H1 (cell line): ENCODE data around the gene HIP1. TPM values are rescaled to one million over a fixed set of nuclear protein-coding genes. Genes with fewer than 3 reads are reported as not detected.

ENCODE experiments used
- CTCF ChIA-PET: fragments of 300-600 bp; sonication (Branson Sonifier 250); formaldehyde crosslinking; loops from one replicate; lab custom pipeline; 2021; ENCODE audit not compliant: partially characterized antibody; lab: Charles Lee
- POLR2A ChIA-PET: fragments of 300-600 bp; sonication (Branson Sonifier 250); formaldehyde crosslinking; loops from one replicate; lab custom pipeline; 2021; ENCODE audit warnings: inconsistent platforms; ENCODE audit not compliant: partially characterized antibody; lab: Charles Lee
- DNase-seq, 2 experiments: peaks; one replicate each; pipeline versions ENCODE4 v3.0.0 to v3.0.0-alpha.2; 2010 to 2022; ENCODE audit warnings: low spot score in 2 of 2, low read depth in 1 of 2, mixed read lengths in 1 of 2
- FAIRE-seq: peaks from 2 replicates; lab custom pipeline; 2011; peaks lifted over from hg19 to GRCh38; lab: Jason Lieb, UNC
- H2AFZ ChIP-seq: 2 replicates; pipeline ENCODE4 v1.8.1; 2012; ENCODE audit warnings: low read length, inconsistent platforms
- H2AK5ac ChIP-seq: 2 replicates; pipeline ENCODE4 v1.6.1; 2013; ENCODE audit warnings: low read depth, low read length
- H2BK120ac ChIP-seq: replicated peaks from 2 replicates; pipeline ENCODE3; 2013; ENCODE audit warnings: low read depth, low read length, inconsistent platforms
- H2BK12ac ChIP-seq: 2 replicates; pipeline ENCODE4 v1.6.1; 2013; ENCODE audit warnings: low read depth, low read length
- H2BK15ac ChIP-seq: 2 replicates; pipeline ENCODE4 v1.6.1; 2013; ENCODE audit warnings: low read length
- H2BK20ac ChIP-seq: 2 replicates; pipeline ENCODE4 v1.6.1; 2013; ENCODE audit warnings: low read length
- H2BK5ac ChIP-seq: 2 replicates; pipeline ENCODE4 v1.6.1; 2013; ENCODE audit warnings: low read depth, low read length
- H3K14ac ChIP-seq: 2 replicates; pipeline ENCODE4 v1.6.1; 2013; ENCODE audit warnings: inconsistent platforms; ENCODE audit not compliant: insufficient read length
- H3K18ac ChIP-seq: 2 replicates; pipeline ENCODE4 v1.6.1; 2013; ENCODE audit warnings: low read length; ENCODE audit errors: extremely low read depth
- H3K23ac ChIP-seq: 2 replicates; pipeline ENCODE4 v1.6.1; 2013; ENCODE audit warnings: inconsistent platforms; ENCODE audit not compliant: insufficient read length
- H3K23me2 ChIP-seq: 2 replicates; pipeline ENCODE4 v1.6.1; 2013; ENCODE audit warnings: low read depth, low read length
- H3K27ac ChIP-seq: 2 replicates; pipeline ENCODE4 v1.6.1; 2011; ENCODE audit warnings: low read depth, low read length, inconsistent platforms
- H3K27me3 ChIP-seq, 4 experiments: replicated peaks in 1 of 4; 1 replicate in 1 of 4; 2 replicates in 3 of 4; pipeline versions ENCODE4 v1.6.1 to v1.8.1; 2011 to 2013; ENCODE audit warnings: low read length in 3 of 4, mild to moderate bottlenecking in 3 of 4, inconsistent platforms in 2 of 4, mixed read lengths in 2 of 4, moderate library complexity in 1 of 4; ENCODE audit not compliant: control insufficient read depth in 3 of 4, insufficient read depth in 3 of 4; ENCODE audit errors: extremely low read depth in 1 of 4
- H3K36me3 ChIP-seq, 4 experiments: 2 replicates each; pipeline versions ENCODE4 v1.6.1 to v1.8.1; 2011 to 2013; ENCODE audit warnings: mild to moderate bottlenecking in 4 of 4, low read length in 3 of 4, moderate library complexity in 2 of 4, control low read depth in 1 of 4, inconsistent platforms in 1 of 4; ENCODE audit not compliant: insufficient read depth in 4 of 4, control insufficient read depth in 2 of 4
- H3K4ac ChIP-seq: replicated peaks from 2 replicates; pipeline ENCODE3; 2013; ENCODE audit warnings: low read length, low read depth, mixed read lengths, inconsistent platforms; ENCODE audit not compliant: insufficient read length
- H3K4me1 ChIP-seq, 4 experiments: replicated peaks in 1 of 4; 1 replicate in 1 of 4; 2 replicates in 3 of 4; pipeline versions ENCODE4 v1.6.1 to v1.8.1; 2011 to 2013; ENCODE audit warnings: low read length in 3 of 4, inconsistent platforms in 2 of 4, mixed read lengths in 1 of 4; ENCODE audit not compliant: insufficient read depth in 4 of 4, control insufficient read depth in 3 of 4
- H3K4me2 ChIP-seq, 2 experiments: 2 replicates each; pipeline versions ENCODE4 v1.6.1 to v1.8.1; 2011 to 2013; ENCODE audit warnings: low read depth in 2 of 2, low read length in 2 of 2, control low read depth in 1 of 2, inconsistent platforms in 1 of 2, mild to moderate bottlenecking in 1 of 2; ENCODE audit not compliant: insufficient read depth in 1 of 2
- H3K4me3 ChIP-seq, 4 experiments: fragments of 200-600, 300-600 bp in 1 of 4; sonication (generic), shearing (Covaris generic), sonication (Bioruptor Twin) in 1 of 4; 2 replicates each; pipeline versions ENCODE4 v1.5.1 to v1.8.1; 2011 to 2016; ENCODE audit warnings: low read length in 4 of 4, low read depth in 3 of 4, control low read depth in 2 of 4, inconsistent platforms in 2 of 4, mild to moderate bottlenecking in 2 of 4, mixed read lengths in 1 of 4, moderate library complexity in 1 of 4; ENCODE audit not compliant: insufficient read depth in 2 of 4; ENCODE audit errors: extremely low read depth in 1 of 4
- H3K56ac ChIP-seq: replicated peaks from 2 replicates; pipeline ENCODE3; 2013; ENCODE audit warnings: low read depth, mild to moderate bottlenecking, mixed read lengths, low read length, inconsistent platforms; ENCODE audit not compliant: insufficient read length
- H3K79me1 ChIP-seq: 2 replicates; pipeline ENCODE4 v1.6.1; 2013; ENCODE audit warnings: low read depth, low read length, control low read depth
- H3K79me2 ChIP-seq, 2 experiments: 2 replicates each; pipeline versions ENCODE4 v1.6.1 to v1.8.1; 2012 to 2013; ENCODE audit warnings: low read length in 2 of 2, mild to moderate bottlenecking in 2 of 2, inconsistent platforms in 1 of 2; ENCODE audit not compliant: insufficient read depth in 2 of 2, control insufficient read depth in 1 of 2
- H3K9ac ChIP-seq, 4 experiments: replicated peaks in 1 of 4; 1 replicate in 1 of 4; 2 replicates in 3 of 4; pipeline versions ENCODE4 v1.6.1 to v1.8.1; 2011 to 2013; ENCODE audit warnings: low read depth in 3 of 4, low read length in 3 of 4, control low read depth in 2 of 4, mild to moderate bottlenecking in 2 of 4, moderate library complexity in 2 of 4, inconsistent platforms in 1 of 4; ENCODE audit errors: extremely low read depth in 1 of 4
- H3K9me3 ChIP-seq, 2 experiments: 2 replicates each; pipeline versions ENCODE4 v1.6.1 to v1.8.1; 2012 to 2013; ENCODE audit warnings: mild to moderate bottlenecking in 2 of 2, moderate library complexity in 2 of 2, control low read depth in 1 of 2, inconsistent platforms in 1 of 2, low read depth in 1 of 2, low read length in 1 of 2, mixed read lengths in 1 of 2; ENCODE audit not compliant: insufficient read depth in 2 of 2
- H4K20me1 ChIP-seq, 2 experiments: replicated peaks in 1 of 2; 2 replicates each; pipeline versions ENCODE3 to v1.8.1; 2011 to 2013; ENCODE audit warnings: inconsistent platforms in 2 of 2, low read length in 2 of 2, mild to moderate bottlenecking in 1 of 2; ENCODE audit not compliant: insufficient read depth in 2 of 2, control insufficient read depth in 1 of 2
- H4K5ac ChIP-seq: 2 replicates; pipeline ENCODE4 v1.6.1; 2013; ENCODE audit warnings: low read length, low read depth, mixed read lengths, inconsistent platforms; ENCODE audit not compliant: insufficient read length
- H4K8ac ChIP-seq: 2 replicates; pipeline ENCODE4 v1.8.0; 2013; ENCODE audit warnings: mild to moderate bottlenecking, moderate library complexity, low read length, inconsistent platforms; ENCODE audit not compliant: insufficient read depth; ENCODE audit errors: extremely low read depth
- H4K91ac ChIP-seq: replicated peaks from 2 replicates; pipeline ENCODE3; 2013; ENCODE audit warnings: low read length, mixed read lengths, inconsistent platforms; ENCODE audit not compliant: insufficient read length
- ATF3 ChIP-seq: IDR thresholded peaks from 2 replicates; pipeline ENCODE4 v1.6.1; 2011; ENCODE audit warnings: low read depth, mild to moderate bottlenecking, low read length; ENCODE audit not compliant: insufficient read depth
- BACH1 ChIP-seq: IDR thresholded peaks from 2 replicates; pipeline ENCODE4 v1.6.1; 2012; ENCODE audit warnings: low read length, improper control_type of control experiment
- BCL11A ChIP-seq, 2 experiments: IDR thresholded peaks; one replicate each; pipeline ENCODE4 v1.6.1; 2011; ENCODE audit warnings: low read depth in 2 of 2, low read length in 2 of 2, mild to moderate bottlenecking in 2 of 2
- CREB1 ChIP-seq: IDR thresholded peaks from 2 replicates; pipeline ENCODE4 v1.6.1; 2012; ENCODE audit warnings: inconsistent platforms
- GABPA ChIP-seq: IDR thresholded peaks from 2 replicates; pipeline ENCODE4 v1.6.1; 2011; ENCODE audit warnings: mild to moderate bottlenecking, low read length, moderate library complexity, borderline replicate concordance; ENCODE audit not compliant: insufficient read depth
- SIRT6 ChIP-seq: IDR thresholded peaks from one replicate; pipeline ENCODE4 v1.7.1; 2012; ENCODE audit warnings: low read length, inconsistent platforms
- SP2 ChIP-seq: IDR thresholded peaks from 2 replicates; pipeline ENCODE4 v1.6.1; 2012; ENCODE audit warnings: mild to moderate bottlenecking, low read length, inconsistent platforms
- TCF12 ChIP-seq: IDR thresholded peaks from 2 replicates; pipeline ENCODE4 v1.6.1; 2011; ENCODE audit warnings: low read depth, mild to moderate bottlenecking, low read length
- WGBS, 2 experiments: shearing (Covaris generic) in 1 of 2; methylation state at CpG; one replicate each; pipeline versions ENCODE4 v1.1.6 to v1.1.7; 2013 to 2015; ENCODE audit warnings: low lambda C conversion rate in 2 of 2, mixed read lengths in 2 of 2, inconsistent platforms in 1 of 2, low coverage in 1 of 2, missing lambda C conversion rate in 1 of 2; ENCODE audit not compliant: insufficient replicate concordance in 2 of 2, insufficient coverage in 1 of 2, insufficient read length in 1 of 2; ENCODE audit errors: extremely low coverage in 1 of 2, missing lambda C conversion rate in 1 of 2; 5-methylcytosine and 5-hydroxymethylcytosine counted together
- polyA plus RNA-seq, 7 experiments: library from polyadenylated mRNA; depleted of rRNA in 3 of 7; stranded (reverse) in 5 of 7; unstranded in 2 of 7; fragments of >200 nt in 5 of 7; fragments of 200-250 nt in 2 of 7; gene quantifications; 1 replicate in 5 of 7; 2 replicates in 1 of 7; 4 replicates in 1 of 7; pipeline versions ENCODE4 v1.2.1 to v1.2.3, GENCODE V29; 2011 to 2013; ENCODE audit warnings: missing spikeins in 2 of 7, mixed read lengths in 2 of 7
- total RNA-seq: library from RNA; stranded (reverse); fragmentation: NEBNext Ultra II Directional; extraction: Animal tissue kit (Norgen Biotek cat#: 25700); gene quantifications from 2 replicates; pipeline ENCODE4 v1.2.1, GENCODE V29; 2021

Gene HIP1
- total and polyA plus RNA-seq, 2 of the 8 experiments (the other 6 are each of a cell fraction or from before 2014, with no cell fraction given) = 51.8 to 108 TPM

DNA sequence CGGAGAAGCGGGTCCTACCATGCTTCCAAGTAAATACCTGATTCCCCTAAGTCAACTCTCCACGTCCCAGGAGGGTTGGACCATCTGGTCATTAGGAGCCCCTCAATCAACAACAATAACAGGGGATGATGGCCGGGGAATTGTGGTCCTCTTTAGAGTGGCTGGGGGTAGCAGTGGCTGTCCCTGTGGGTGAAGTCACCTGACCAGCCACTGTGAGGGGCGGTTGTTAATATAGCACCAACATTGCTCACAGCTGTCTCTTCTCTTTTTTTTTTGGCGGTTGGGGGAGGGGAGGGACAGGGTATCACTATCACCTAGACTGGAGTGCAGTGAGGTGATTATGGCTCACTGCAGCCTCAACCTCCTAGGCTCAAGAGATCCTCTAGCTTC lies 178.8 kb downstream of the HIP1 start:
- H4K8ac ChIP-seq = no peak overlapping the region
- H3K4ac ChIP-seq = no peak overlapping the region
- H3K79me2 ChIP-seq = no peaks in the 10 kb centered on the region
- no peak overlapping the region for H3K18ac ChIP-seq
- H3K4me1 ChIP-seq = no peaks in the 10 kb centered on the region
- TF ChIP-seq TCF12 = no peak
- no peak for TF ChIP-seq BACH1
- TF ChIP-seq SIRT6 = no peak
- no peak for TF ChIP-seq ATF3
- no peak for TF ChIP-seq CREB1
- no peak for TF ChIP-seq GABPA
- TF ChIP-seq BCL11A (IDR thresholded peaks at IDR 0.05; ENCODE audit: low read depth in 2 of 2, low read length in 2 of 2) = no peak
- TF ChIP-seq SP2 = no peak
- no peak overlapping the region for H4K91ac ChIP-seq
- H3K36me3 ChIP-seq = peaks cover 43 to 89% (median 73%) of the 10 kb centered on the region in 4 experiments
- no peak overlapping the region for H4K5ac ChIP-seq
- H3K23ac ChIP-seq = no peak overlapping the region
- H3K4me3 ChIP-seq = no peak overlapping the region
- no peak overlapping the region for H2BK20ac ChIP-seq
- no peak for DNase-seq
- WGBS, 2 experiments = 85% methylated on average over 6 of the region's 6 CpGs; no CpG with 5 or more reads in 1 of the 2 experiments
- H3K4me2 ChIP-seq = no peak overlapping the region
- no peak overlapping the region for H2AK5ac ChIP-seq
- no peak overlapping the region for H2BK120ac ChIP-seq
- H3K23me2 ChIP-seq = no peaks in the 10 kb centered on the region
- H2BK5ac ChIP-seq = no peak overlapping the region
- POLR2A ChIA-PET = interaction anchor here (0.8 kb wide), 1 partner anchor 58 kb away, joined by 3 read pairs; no protein-coding TSS in a partner anchor
- no peak overlapping the region for H3K9ac ChIP-seq
- no peaks in the 10 kb centered on the region for H3K27me3 ChIP-seq
- H3K14ac ChIP-seq = no peak overlapping the region
- H2BK15ac ChIP-seq = no peak overlapping the region
- CTCF ChIA-PET = interaction anchor here (1.1 to 1.2 kb wide), 2 partner anchors 41 to 53 kb away, joined by 3 to 4 read pairs; no protein-coding TSS in a partner anchor
- no peak for FAIRE-seq
- H3K9me3 ChIP-seq = no peaks in the 10 kb centered on the region
- H3K27ac ChIP-seq = no peak overlapping the region
- peaks cover 1 to 3% of the 10 kb centered on the region in 2 experiments for H4K20me1 ChIP-seq
- no peak overlapping the region for H3K56ac ChIP-seq
- no peak overlapping the region for H2BK12ac ChIP-seq
- H2AFZ ChIP-seq = no peak overlapping the region
- H3K79me1 ChIP-seq = 0 out of 2 replicates have a peak, but pooled peaks cover 2% of the 10 kb centered on the region
